GM15510 (cell line): ENCODE results near the gene COX11.

ENCODE experiments used
- POLR2A ChIP-seq: IDR thresholded peaks from 3 replicates; pipeline ENCODE4 v1.6.1; 2011; ENCODE audit warnings: borderline replicate concordance; ENCODE audit not compliant: insufficient read length; ENCODE audit errors: extremely low read depth

COX11 gene, protein sequence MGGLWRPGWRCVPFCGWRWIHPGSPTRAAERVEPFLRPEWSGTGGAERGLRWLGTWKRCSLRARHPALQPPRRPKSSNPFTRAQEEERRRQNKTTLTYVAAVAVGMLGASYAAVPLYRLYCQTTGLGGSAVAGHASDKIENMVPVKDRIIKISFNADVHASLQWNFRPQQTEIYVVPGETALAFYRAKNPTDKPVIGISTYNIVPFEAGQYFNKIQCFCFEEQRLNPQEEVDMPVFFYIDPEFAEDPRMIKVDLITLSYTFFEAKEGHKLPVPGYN

DNA sequence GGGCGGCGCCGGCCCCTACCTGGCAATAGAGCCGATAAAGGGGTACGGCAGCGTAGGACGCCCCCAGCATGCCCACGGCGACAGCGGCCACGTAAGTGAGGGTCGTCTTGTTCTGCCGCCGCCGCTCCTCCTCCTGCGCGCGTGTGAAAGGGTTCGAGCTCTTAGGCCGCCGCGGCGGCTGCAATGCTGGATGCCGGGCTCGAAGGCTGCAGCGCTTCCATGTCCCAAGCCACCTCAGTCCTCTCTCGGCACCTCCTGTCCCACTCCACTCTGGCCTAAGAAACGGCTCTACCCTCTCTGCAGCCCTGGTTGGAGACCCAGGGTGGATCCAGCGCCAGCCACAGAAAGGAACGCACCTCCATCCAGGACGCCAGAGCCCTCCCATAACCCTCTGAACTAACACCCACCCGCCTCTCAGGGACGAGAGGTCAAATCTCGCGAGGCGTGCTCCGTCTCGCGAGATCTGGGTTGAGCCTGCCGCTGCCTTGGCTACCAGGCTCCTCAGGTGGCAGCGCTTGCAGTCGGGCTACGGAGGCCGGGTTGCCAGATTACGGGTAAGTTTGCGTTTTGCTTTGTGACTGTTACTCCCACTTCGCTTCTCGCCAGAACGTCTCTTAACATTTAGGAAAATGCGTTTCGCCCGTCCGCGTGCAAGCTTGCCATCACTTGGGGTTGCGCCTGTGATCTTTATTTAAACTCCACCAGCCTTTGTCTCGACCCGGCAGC lies at the start of gene COX11, which contains the start of gene STXBP4:
COX11 (minus strand) TSS at position 393 of the 726 bp plus-strand sequence; CDS start at position 385, 8 bp downstream.
STXBP4 (plus strand) TSS at position 504 of the 726 bp plus-strand sequence. CDS start 17,455 bp downstream, outside the sequence.
- peak; percentile 88 for TF ChIP-seq POLR2A

DNA sequence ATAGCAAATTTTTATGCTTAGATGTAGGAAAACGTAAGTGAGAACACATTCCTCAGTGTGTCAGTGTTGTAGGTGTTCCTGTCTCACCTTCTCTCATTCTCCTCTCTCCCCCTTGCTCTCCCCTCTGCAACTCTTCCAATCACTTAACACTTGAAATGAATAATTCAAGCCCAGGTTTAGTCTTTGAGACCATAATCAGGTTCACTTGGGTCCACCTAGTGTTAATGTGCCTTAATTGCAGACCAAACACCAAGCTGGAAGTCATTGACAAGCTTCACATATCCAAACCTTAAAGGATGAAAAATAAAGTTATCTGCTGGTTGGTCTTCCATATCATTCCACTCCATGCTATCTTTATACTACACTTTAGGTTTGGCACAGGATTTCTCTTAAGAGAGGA lies 37.1 kb upstream of the COX11 start:
- TF ChIP-seq POLR2A, result no peak

DNA sequence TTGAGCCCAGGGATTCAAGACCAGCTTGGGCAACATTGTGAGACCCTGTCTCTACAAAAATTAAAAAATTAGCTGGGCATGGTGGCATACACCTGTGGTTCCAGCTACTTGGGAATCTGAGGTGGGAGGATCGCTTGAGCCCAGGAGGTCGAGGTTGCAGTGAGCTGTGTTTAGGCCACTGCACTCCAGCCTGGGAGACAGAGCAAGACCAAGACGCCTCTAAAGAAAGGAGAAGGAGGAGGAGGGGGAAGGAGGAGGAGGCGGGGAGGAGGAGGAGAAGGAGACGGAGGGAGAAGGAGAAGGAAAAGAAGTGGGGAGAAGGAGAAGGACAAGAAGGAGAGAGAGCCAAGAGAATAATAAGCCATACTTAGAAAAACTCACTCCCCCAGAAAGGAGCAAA lies 36.0 kb upstream of the COX11 start:
- TF ChIP-seq POLR2A, result no peak

DNA sequence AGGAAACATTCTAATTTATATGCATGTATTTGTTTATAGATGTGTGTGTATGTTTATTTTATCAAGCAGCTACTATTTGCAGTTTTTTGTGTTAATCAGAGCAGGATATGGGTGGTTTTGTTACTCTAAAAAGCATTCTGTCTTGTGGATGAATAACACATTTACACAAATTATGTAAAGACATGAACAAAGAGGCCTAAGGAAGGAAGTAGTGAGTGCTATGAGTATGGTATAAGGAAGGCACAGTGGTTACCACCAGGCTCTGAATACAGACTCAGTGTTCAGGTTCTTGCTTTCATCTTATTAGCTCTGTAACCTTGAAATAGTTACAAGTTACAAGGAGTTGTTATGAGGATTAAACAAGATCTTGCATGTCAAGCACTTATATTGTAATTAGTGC lies 34.0 kb upstream of the COX11 start:
- TF ChIP-seq POLR2A, result no peak

DNA sequence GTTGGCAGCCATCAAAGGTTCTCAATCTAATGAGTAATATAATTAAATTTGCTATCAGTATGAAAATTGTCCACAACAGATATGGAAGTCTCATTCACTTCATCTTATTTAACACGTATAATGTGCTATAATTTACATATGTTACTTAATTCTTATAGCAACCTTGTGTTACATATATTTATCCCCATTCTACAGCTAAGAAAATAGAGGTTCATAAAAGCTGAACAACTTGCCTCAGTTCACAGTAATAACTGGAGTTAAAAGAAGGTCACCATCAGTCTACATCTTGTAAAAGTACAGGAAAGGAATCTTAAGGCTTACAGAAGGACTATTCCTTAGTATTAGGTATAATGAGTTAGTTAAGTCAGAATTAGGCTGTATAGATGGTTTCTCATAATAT lies 28.0 kb upstream of the COX11 start:
- TF ChIP-seq POLR2A, result no peak

DNA sequence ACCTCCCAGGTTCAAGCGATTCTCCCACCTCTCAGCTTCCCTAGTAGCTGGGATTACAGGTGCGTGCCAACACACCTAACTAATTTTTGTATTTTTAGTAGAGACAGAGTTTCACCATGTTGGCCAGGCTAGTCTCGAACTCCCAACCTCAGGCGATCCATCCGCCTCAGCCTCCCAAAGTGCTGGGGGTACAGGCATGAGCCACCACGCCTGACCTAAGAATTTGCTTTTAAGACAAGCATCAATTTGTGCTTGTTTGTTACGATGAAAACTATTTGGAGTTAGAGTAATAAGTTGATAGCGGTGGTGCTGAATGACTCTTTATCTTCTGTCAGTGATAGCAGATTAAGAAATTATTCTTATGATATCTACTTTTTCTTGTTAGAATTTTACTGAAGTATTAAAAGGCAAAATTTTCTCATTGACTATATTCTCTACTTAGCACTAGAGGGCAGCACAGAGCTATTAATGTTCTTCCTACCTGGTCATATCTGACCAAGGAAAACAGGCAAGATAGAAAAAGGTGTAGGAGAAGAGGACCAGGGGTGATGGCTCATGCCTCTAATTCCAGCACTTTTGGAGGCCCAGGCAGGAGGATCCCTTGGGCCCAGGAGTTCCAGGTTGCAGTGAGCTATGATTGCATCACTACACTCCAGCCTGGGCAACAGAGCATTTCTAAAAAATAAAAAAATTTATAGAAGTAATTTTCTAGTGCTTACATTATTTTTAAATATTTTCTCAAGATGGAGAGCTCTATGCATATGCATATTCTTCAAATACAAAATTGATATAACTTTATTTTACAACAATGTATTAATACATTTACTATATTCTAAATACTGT lies 24.6 kb upstream of the COX11 start:
- TF ChIP-seq POLR2A, result no peak

DNA sequence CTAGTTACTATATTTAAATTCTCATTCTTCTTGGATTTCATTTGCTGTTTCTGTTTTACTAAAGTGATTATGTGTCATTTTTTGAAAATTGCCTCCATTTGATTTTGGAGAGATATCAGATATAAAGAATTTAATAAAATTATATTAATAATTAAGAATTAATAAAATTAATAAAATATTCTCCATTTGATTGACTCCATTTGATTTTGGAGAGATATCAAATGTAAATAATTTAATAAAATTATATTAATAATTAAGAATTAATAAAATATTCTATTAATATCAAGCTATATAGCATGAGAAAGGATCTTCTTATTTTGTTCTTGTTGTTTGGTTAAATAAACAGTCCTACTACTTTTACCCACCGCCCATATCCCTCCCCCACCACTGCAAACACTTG lies 23.1 kb upstream of the COX11 start:
- TF ChIP-seq POLR2A, result no peak

DNA sequence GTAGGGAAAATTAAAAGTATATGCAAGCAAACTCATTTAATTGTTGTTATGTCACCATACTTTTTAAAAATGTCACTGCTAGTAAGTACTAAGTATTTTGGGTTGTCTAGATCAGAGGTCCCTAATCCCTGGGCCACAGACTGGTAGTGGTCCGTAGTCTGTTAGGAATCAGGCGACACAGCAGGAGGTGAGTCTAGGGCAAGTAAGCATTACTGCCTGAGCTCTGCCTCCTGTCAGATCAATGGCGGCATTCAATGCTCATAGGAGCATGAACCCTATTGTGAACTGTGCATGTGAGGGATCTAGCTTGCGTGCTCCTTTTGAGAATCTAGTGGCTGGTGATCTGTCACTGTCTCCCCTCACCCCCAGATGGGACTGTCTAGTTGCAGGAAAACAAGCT lies 21.7 kb upstream of the COX11 start:
- TF ChIP-seq POLR2A, result no peak

DNA sequence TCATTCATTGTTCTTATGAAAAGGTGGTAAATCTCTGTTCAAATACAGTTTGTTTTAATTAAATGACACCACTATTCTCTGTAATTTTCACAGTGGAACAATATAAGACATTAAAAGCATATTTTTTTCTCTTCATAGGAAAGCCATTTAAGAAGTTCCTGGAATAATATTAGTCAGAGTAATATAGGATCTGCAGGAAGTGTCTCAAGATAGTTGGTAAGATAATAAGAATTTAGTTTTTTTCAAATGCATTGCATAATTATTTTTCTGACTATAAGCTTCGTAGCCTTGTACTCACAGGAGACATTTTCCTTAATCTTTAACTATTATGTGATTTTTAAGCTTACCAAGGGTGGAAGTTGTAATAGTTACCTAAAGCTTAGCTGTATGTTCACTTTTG lies 17.0 kb upstream of the COX11 start:
- no peak for TF ChIP-seq POLR2A

DNA sequence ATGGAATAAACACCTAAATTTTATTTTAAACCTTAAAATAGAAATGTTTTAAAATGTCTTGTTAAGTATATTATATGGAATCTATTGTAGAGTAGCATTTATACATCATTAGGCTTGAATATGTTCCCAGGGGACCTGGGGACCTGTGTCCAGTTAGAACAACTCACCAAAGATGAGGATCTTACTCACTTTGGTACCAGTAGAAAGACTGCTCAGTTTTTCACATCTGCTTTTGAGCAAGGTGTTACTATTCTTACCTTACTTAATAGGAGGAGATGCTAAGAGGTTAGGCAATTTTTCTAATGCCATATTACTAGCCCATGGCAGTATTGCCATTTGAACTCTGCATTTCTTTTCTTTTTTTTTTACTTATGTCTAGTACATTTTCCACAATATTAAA lies 14.8 kb upstream of the COX11 start:
- no peak for TF ChIP-seq POLR2A

DNA sequence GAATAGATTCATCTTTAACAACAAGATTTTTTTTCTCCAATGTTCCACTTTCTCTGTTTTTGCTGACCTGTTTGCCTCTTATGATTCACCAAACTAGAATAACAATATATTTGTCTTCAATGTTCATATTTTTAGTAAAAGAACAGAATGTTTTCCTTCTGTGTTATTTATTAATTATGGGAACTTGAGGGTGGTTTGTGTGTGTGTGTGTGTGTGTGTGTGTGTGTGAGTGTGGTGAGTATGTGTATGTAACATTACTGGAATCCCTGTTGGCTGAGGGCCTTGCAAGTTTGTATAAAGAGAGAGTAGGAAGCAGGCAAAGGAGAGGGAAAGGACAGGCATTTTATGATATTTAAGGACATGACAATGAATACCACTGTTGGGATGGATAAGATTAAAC lies 13.9 kb upstream of the COX11 start:
- TF ChIP-seq POLR2A, result no peak

DNA sequence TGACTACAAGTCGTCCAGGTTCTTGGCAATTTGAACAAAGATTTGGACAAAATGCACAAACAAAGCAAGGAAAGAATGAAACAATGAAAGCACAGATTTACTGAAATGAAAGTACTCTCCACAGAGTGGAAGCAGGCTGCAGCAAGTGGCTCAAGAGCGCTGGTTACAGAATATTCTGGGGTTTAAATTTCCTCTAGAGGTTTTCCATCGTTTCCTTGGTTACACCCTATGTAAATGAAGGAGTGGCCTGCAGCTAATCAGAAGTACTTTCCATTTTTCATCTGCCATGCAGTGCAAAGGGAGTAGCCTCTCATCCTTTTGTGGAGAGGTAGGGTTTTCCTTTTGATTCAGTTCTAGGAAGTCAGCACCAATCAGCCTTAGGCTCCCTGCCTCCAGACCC lies 11.9 kb upstream of the COX11 start:
- no peak for TF ChIP-seq POLR2A

DNA sequence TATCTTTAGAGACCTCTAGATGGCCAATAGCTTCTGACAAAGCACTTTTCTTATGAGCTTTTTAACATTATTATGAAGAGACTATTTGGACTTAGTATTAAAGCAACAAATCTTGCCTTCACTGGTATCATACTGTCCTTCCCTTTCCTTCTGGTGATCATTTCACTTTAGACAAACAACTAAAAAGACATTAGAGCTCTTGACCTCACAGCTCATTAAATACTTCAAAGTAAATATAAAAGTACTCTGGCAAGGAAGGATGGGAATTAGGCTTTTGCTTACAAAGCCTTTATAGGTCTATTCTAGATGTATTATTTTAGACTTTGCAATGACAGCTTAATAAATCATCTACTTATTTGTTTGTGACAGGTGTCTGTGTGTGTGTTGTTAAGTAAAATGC lies 11.2 kb upstream of the COX11 start:
- TF ChIP-seq POLR2A, result no peak

DNA sequence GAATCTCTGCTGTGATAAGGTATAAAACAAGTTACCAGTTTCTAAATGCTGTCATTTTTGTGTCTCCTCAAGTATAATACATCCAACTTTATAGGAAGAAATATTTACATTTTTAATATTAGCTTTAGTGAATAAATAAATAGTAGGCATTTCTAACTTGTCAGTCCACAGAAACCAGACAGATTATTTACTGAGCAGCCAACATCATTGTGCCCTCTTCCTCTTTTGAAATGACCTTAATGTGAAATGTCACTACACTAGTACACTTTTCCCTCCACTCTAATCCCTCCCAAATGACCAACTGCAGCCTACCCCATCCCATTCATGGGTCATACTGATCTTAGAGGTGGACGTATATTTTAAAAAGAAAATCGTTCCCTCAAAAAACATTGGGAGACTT lies 9.3 kb upstream of the COX11 start:
- TF ChIP-seq POLR2A, result no peak

DNA sequence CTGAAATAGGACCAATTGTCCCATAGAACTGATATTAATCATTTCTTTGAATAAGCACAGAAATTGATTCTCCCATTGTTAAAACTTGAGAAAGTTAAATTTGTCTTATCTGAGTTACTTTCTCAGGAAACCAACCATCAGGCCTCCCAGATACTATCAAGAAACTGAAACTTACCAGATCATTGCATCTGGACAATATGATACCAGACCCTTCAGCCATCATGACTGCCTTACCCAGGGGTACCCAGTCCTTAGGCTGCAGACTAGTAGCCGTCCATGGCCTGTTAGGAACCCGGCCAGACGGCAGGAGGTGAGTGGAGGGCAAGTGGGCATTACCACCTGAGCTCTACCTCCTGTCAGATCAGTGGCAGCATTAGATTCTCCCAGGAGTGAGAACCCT lies 7.9 kb upstream of the COX11 start:
- no peak for TF ChIP-seq POLR2A
